GM12872 (cell line): ENCODE data around the gene SDCCAG8.

Source experiments
- CTCF ChIP-seq: IDR thresholded peaks from 3 replicates; pipeline ENCODE4 v1.5.1; 2011; ENCODE audit warnings: low read depth, mild to moderate bottlenecking, low read length, moderate library complexity; ENCODE audit not compliant: insufficient read depth

The SDCCAG8 gene

GRCh38 chr1:243493156-243494129 is 237.6 kb downstream of the SDCCAG8 start:
- TF ChIP-seq CTCF: no peak

GRCh38 chr1:243494741-243495431 is 239.0 kb downstream of the SDCCAG8 start:
- TF ChIP-seq CTCF: no peak

GRCh38 chr1:243495442-243496186 is 239.8 kb downstream of the SDCCAG8 start:
- no peak for TF ChIP-seq CTCF

- no peak for TF ChIP-seq CTCF
Measured at GRCh38 chr1:243496187-243496646, 240.4 kb downstream of the SDCCAG8 start.

- no peak for TF ChIP-seq CTCF
Measured at GRCh38 chr1:243496806-243497205, 241.0 kb downstream of the SDCCAG8 start.

GRCh38 chr1:243497939-243498681 is 242.3 kb downstream of the SDCCAG8 start:
- no peak for TF ChIP-seq CTCF

GRCh38 chr1:243499248-243499647 is 243.4 kb downstream of the SDCCAG8 start:
- TF ChIP-seq CTCF: no peak
